ENCODE data around the gene CRISPLD2.

Gene CRISPLD2

DNA sequence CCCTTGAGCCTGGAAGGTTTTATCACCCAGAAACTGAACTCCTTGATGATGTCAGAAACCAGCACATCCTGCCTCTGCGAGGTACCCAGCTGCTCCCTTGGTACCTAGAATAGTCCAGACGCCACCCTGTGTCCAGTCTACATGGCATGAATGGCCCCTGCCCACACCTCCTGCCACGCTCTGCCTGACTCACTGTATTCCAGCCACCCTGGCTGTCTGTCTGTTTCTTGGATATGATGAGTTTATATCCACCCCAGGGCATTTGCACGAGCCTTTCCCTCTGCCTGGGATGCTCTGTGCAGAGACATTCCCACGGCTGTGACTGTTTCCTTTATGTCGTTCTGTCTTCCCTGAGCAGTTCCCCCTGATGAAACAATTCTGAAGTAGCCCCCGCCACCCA is 68.7 kb downstream of the CRISPLD2 start:
- no peaks in the 10 kb centered on the region for H3K27me3 ChIP-seq (ENCODE audit: insufficient read depth, low read length, poor library complexity, severe bottlenecking)

DNA sequence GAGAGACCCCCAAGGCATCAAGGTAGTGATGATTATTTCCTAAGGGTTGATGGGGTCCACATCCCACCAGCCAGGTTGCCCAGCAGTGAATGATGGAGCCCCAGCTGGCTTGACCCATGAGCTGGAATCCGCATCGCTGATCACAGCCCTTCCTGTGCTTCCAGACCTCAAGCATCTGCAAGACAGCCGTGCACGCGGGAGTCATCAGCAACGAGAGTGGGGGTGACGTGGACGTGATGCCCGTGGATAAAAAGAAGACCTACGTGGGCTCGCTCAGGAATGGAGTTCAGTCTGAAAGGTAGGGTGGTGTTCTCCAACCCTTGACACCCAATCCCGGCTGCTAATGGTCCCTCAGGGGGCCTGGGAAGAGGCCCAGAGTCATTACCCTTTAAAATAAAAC is 69.3 kb downstream of the CRISPLD2 start:
- no peaks in the 10 kb centered on the region for H3F3A ChIP-seq (ENCODE audit: low read depth)
- no peaks in the 10 kb centered on the region for H3K9me2 ChIP-seq (replicated peaks; ENCODE audit: low read depth, low read length)
- no peaks in the 10 kb centered on the region for H4K20me1 ChIP-seq (ENCODE audit: insufficient read depth, low read length, poor library complexity, severe bottlenecking)
- no peaks in the 10 kb centered on the region for H3K9me3 ChIP-seq (ENCODE audit: insufficient read depth, low read depth, low read length)
- no peaks in the 10 kb centered on the region for H3K36me3 ChIP-seq (ENCODE audit: insufficient read depth, low read length)
- no peaks in the 10 kb centered on the region for H3K4me1 ChIP-seq (ENCODE audit: insufficient read depth, low read length, poor library complexity, severe bottlenecking)
- H3K9ac ChIP-seq (ENCODE audit: low read depth, low read length, poor library complexity, severe bottlenecking): no peak overlapping the region
- no peak overlapping the region for H2AFZ ChIP-seq (ENCODE audit: low read length)
- no peak overlapping the region for H3K4me2 ChIP-seq (ENCODE audit: low read depth, low read length, poor library complexity, severe bottlenecking)
- TF ChIP-seq CTCF (conservative IDR thresholded peaks at IDR 0.05; ENCODE audit: low read length) (no peak), EZH2phosphoT487 (IDR thresholded peaks at IDR 0.05; ENCODE audit: borderline replicate concordance) (no peak)
- H3K79me2 ChIP-seq (ENCODE audit: insufficient read depth, low read length): no peaks in the 10 kb centered on the region
- H3K4me3 ChIP-seq (ENCODE audit: low read length, poor library complexity, severe bottlenecking): no peak overlapping the region
- H3K27me3 ChIP-seq (ENCODE audit: insufficient read depth, low read length, poor library complexity, severe bottlenecking): no peaks in the 10 kb centered on the region

More for the DNA sequence above, 68.7 kb downstream of the CRISPLD2 start:
- H3F3A ChIP-seq (ENCODE audit: low read depth): no peaks in the 10 kb centered on the region
- H3K9ac ChIP-seq (ENCODE audit: low read depth, low read length, poor library complexity, severe bottlenecking): no peak overlapping the region
- H2AFZ ChIP-seq (ENCODE audit: low read length): no peak overlapping the region
- no peaks in the 10 kb centered on the region for H3K4me1 ChIP-seq (ENCODE audit: insufficient read depth, low read length, poor library complexity, severe bottlenecking)
- H3K4me3 ChIP-seq (ENCODE audit: low read length, poor library complexity, severe bottlenecking): no peak overlapping the region
- TF ChIP-seq CTCF (conservative IDR thresholded peaks at IDR 0.05; ENCODE audit: low read length): no peak
- no peak for TF ChIP-seq EZH2phosphoT487 (IDR thresholded peaks at IDR 0.05; ENCODE audit: borderline replicate concordance)
- no peaks in the 10 kb centered on the region for H4K20me1 ChIP-seq (ENCODE audit: insufficient read depth, low read length, poor library complexity, severe bottlenecking)
- no peaks in the 10 kb centered on the region for H3K9me3 ChIP-seq (ENCODE audit: insufficient read depth, low read depth, low read length)
- no peak overlapping the region for H3K4me2 ChIP-seq (ENCODE audit: low read depth, low read length, poor library complexity, severe bottlenecking)
- no peaks in the 10 kb centered on the region for H3K36me3 ChIP-seq (ENCODE audit: insufficient read depth, low read length)
- H3K9me2 ChIP-seq (replicated peaks; ENCODE audit: low read depth, low read length): no peaks in the 10 kb centered on the region
- H3K79me2 ChIP-seq (ENCODE audit: insufficient read depth, low read length): no peaks in the 10 kb centered on the region

GRCh38 chr16:84890427-84890826 is 70.6 kb downstream of the CRISPLD2 start:
- TF ChIP-seq CTCF (conservative IDR thresholded peaks at IDR 0.05; ENCODE audit: low read length) (no peak), EZH2phosphoT487 (IDR thresholded peaks at IDR 0.05; ENCODE audit: borderline replicate concordance) (no peak)
- H3K27me3 ChIP-seq (ENCODE audit: insufficient read depth, low read length, poor library complexity, severe bottlenecking): no peaks in the 10 kb centered on the region
- no peaks in the 10 kb centered on the region for H3F3A ChIP-seq (ENCODE audit: low read depth)
- H3K9me3 ChIP-seq (ENCODE audit: insufficient read depth, low read depth, low read length): no peaks in the 10 kb centered on the region
- no peak overlapping the region for H3K4me3 ChIP-seq (ENCODE audit: low read length, poor library complexity, severe bottlenecking)
- no peaks in the 10 kb centered on the region for H3K79me2 ChIP-seq (ENCODE audit: insufficient read depth, low read length)
- no peaks in the 10 kb centered on the region for H3K9me2 ChIP-seq (replicated peaks; ENCODE audit: low read depth, low read length)
- no peak overlapping the region for H3K4me2 ChIP-seq (ENCODE audit: low read depth, low read length, poor library complexity, severe bottlenecking)
- H3K36me3 ChIP-seq (ENCODE audit: insufficient read depth, low read length): no peaks in the 10 kb centered on the region
- H4K20me1 ChIP-seq (ENCODE audit: insufficient read depth, low read length, poor library complexity, severe bottlenecking): no peaks in the 10 kb centered on the region
- no peaks in the 10 kb centered on the region for H3K4me1 ChIP-seq (ENCODE audit: insufficient read depth, low read length, poor library complexity, severe bottlenecking)
- no peak overlapping the region for H3K9ac ChIP-seq (ENCODE audit: low read depth, low read length, poor library complexity, severe bottlenecking)
- H2AFZ ChIP-seq (ENCODE audit: low read length): no peak overlapping the region

Measured in Loucy (cell line).